HepG2 (cell line): ENCODE measurements around the gene C12orf43. TPM values are rescaled to one million over a fixed set of nuclear protein-coding genes. Genes with fewer than 3 reads are reported as not detected.

Experiments
- ATF3 ChIP-seq: sonication (generic); formaldehyde crosslinking; IDR thresholded peaks from 2 replicates; pipeline ENCODE4 v1.4.0; 2020; ENCODE audit warnings: missing genetic modification reagents
- CSRNP1 ChIP-seq: sonication (generic); formaldehyde crosslinking; IDR thresholded peaks from 2 replicates; pipeline ENCODE4 v1.8.1; 2023; ENCODE audit warnings: mild to moderate bottlenecking, missing genetic modification reagents
- HOXA5 ChIP-seq: sonication (generic); formaldehyde crosslinking; IDR thresholded peaks from 2 replicates; pipeline ENCODE4 v1.4.0; 2020; ENCODE audit warnings: missing genetic modification reagents
- KDM2A ChIP-seq: sonication (generic); formaldehyde crosslinking; IDR thresholded peaks from 2 replicates; pipeline ENCODE4 v1.4.0; 2020; ENCODE audit warnings: low read depth, missing genetic modification reagents, borderline replicate concordance
- MEIS2 ChIP-seq: sonication (generic); formaldehyde crosslinking; IDR thresholded peaks from 2 replicates; pipeline ENCODE4 v1.9.0; 2021; ENCODE audit warnings: mild to moderate bottlenecking, missing genetic modification reagents
- MLLT10 ChIP-seq: sonication (generic); formaldehyde crosslinking; IDR thresholded peaks from 2 replicates; pipeline ENCODE4 v1.4.0; 2020; ENCODE audit warnings: missing genetic modification reagents
- MLX ChIP-seq: IDR thresholded peaks from 2 replicates; pipeline ENCODE4 v1.6.1; 2016
- NFIC ChIP-seq: IDR thresholded peaks from 2 replicates; pipeline ENCODE4 v1.6.1; 2012; ENCODE audit warnings: mild to moderate bottlenecking, low read length, inconsistent platforms
- NONO ChIP-seq, 2 experiments: fragments of 450-650 bp in 1 of 2; sonication (generic) in 1 of 2; formaldehyde crosslinking in 1 of 2; IDR thresholded peaks in 1 of 2; conservative IDR thresholded peaks in 1 of 2; 2 replicates each; pipeline versions ENCODE4 v1.6.1 to v1.8.0; 2017 to 2022; ENCODE audit warnings: mild to moderate bottlenecking in 1 of 2, missing genetic modification reagents in 1 of 2, moderate library complexity in 1 of 2
- ONECUT2 ChIP-seq: sonication (generic); formaldehyde crosslinking; IDR thresholded peaks from 2 replicates; pipeline ENCODE4 v1.4.0; 2020; ENCODE audit warnings: missing genetic modification reagents
- SALL1 ChIP-seq: sonication (generic); formaldehyde crosslinking; IDR thresholded peaks from 2 replicates; pipeline ENCODE4 v1.8.0; 2022; ENCODE audit warnings: mild to moderate bottlenecking, missing genetic modification reagents
- SATB2 ChIP-seq: sonication (generic); formaldehyde crosslinking; IDR thresholded peaks from 2 replicates; pipeline ENCODE4 v1.5.0; 2020; ENCODE audit warnings: missing genetic modification reagents
- ZBTB2 ChIP-seq: sonication (generic); formaldehyde crosslinking; IDR thresholded peaks from 2 replicates; pipeline ENCODE4 v1.8.0; 2022; ENCODE audit warnings: low read depth, missing genetic modification reagents
- ZKSCAN1 ChIP-seq: fragments of 150-350 bp; IDR thresholded peaks from 2 replicates; pipeline ENCODE4 v1.6.1; 2014; ENCODE audit warnings: low read length
- ZMYM2 ChIP-seq: sonication (generic); formaldehyde crosslinking; IDR thresholded peaks from 2 replicates; pipeline ENCODE4 v1.8.0; 2022; ENCODE audit warnings: mild to moderate bottlenecking, missing genetic modification reagents
- ZNF44 ChIP-seq: sonication (generic); formaldehyde crosslinking; IDR thresholded peaks from 2 replicates; pipeline ENCODE4 v1.5.1; 2020; ENCODE audit warnings: mild to moderate bottlenecking, missing genetic modification reagents
- ZNF609 ChIP-seq: sonication (generic); formaldehyde crosslinking; IDR thresholded peaks from 2 replicates; pipeline ENCODE4 v1.4.0; 2020; ENCODE audit warnings: mild to moderate bottlenecking, missing genetic modification reagents, borderline replicate concordance
- ZNF670 ChIP-seq: sonication (generic); formaldehyde crosslinking; IDR thresholded peaks from 2 replicates; pipeline ENCODE4 v1.8.0; 2022; ENCODE audit warnings: mild to moderate bottlenecking, missing genetic modification reagents, borderline replicate concordance
- ZNF674 ChIP-seq: sonication (generic); formaldehyde crosslinking; IDR thresholded peaks from 2 replicates; pipeline ENCODE4 v1.5.0; 2020; ENCODE audit warnings: low read depth, mild to moderate bottlenecking, missing genetic modification reagents
- ZNF777 ChIP-seq: sonication (generic); formaldehyde crosslinking; IDR thresholded peaks from 2 replicates; pipeline ENCODE4 v1.4.0; 2020; ENCODE audit warnings: missing genetic modification reagents
- ZSCAN25 ChIP-seq: sonication (generic); formaldehyde crosslinking; IDR thresholded peaks from 2 replicates; pipeline ENCODE4 v1.8.0; 2022; ENCODE audit warnings: mild to moderate bottlenecking, missing genetic modification reagents
- polyA plus RNA-seq, 8 experiments: library from polyadenylated mRNA; depleted of rRNA in 3 of 8; stranded (reverse) in 7 of 8; unstranded in 1 of 8; fragments of >200 nt; fragmentation: Illumina TruSeq in 4 of 8; extraction: Trizol in 4 of 8; gene quantifications; 2 replicates each; pipeline versions ENCODE4 v1.2.1 to v1.2.3, GENCODE V29; 2011 to 2016; ENCODE audit warnings: low read depth in 4 of 8, missing spikeins in 1 of 8, mixed read lengths in 1 of 8; ENCODE audit not compliant: insufficient read depth in 1 of 8
- total RNA-seq, 5 experiments: library from RNA; depleted of rRNA; stranded (reverse); fragments of >200 nt; fragmentation: Illumina TruSeq; extraction: Trizol; gene quantifications; 2 replicates each; pipeline ENCODE4 v1.2.3, GENCODE V29; 2016; ENCODE audit warnings: low read depth in 1 of 5

C12orf43 gene
- total and polyA plus RNA-seq, 2 of the 13 experiments (the other 11 are each of a cell fraction or from before 2014, with no cell fraction given), result 7.9 to 11.1 TPM

GRCh38 chr12:121025442-121026226, 9.3 kb upstream of the C12orf43 start (continued):
- TF ChIP-seq ATF3 (CRISPR knock-in tag) (peak; percentile 14; the same call in 1 of the 2 replicates), CSRNP1 (CRISPR knock-in tag) (no peak), ZMYM2 (CRISPR knock-in tag) (no peak), ZNF609 (CRISPR knock-in tag) (no peak; the same call in 1 of the 2 replicates), ONECUT2 (CRISPR knock-in tag) (no peak), NFIC (no peak), MEIS2 (CRISPR knock-in tag) (no peak), KDM2A (no peak), NONO (IDR thresholded peaks at IDR 0.05) (no peak), NONO (CRISPR knock-in tag; conservative IDR thresholded peaks at IDR 0.05) (no peak), HOXA5 (no peak), SATB2 (CRISPR knock-in tag) (no peak), ZNF674 (no peak), ZNF44 (no peak), SALL1 (CRISPR knock-in tag) (peak; percentile 74), ZKSCAN1 (no peak), ZBTB2 (CRISPR knock-in tag) (no peak), MLX (CRISPR knock-in tag) (no peak), ZNF777 (CRISPR knock-in tag) (no peak), MLLT10 (CRISPR knock-in tag) (no peak), ZSCAN25 (CRISPR knock-in tag) (peak; percentile 20; the same call in 1 of the 2 replicates), ZNF670 (CRISPR knock-in tag) (0 out of 2 replicates have a peak, but pooled peaks have one; percentile 62)
